Activated CD8-positive, alpha-beta memory T cell treated with anti-CD3 and anti-CD28 coated beads, Interleukin-2, amount 10 ng/mL, durations not matched to agents 7 days and 5 days (primary cell): ENCODE measurements around the gene STEAP1B. TPM values are rescaled to one million over a fixed set of nuclear protein-coding genes. Genes with fewer than 3 reads are reported as not detected.
"Not testable (repeated sequence)": the region's sequence is repeated elsewhere in the genome, so short reads cannot be mapped to it uniquely, and the experiment has no call there.

Source experiments
- ATAC-seq: fragments of 150-1000 bp; cut with Tn5 transposase; one replicate; pipeline ENCODE4 v1.10.0; 2021; ENCODE audit warnings: moderate library complexity
- CTCF ChIA-PET: fragments of 350-600 bp; sonication (Branson Sonifier 250); formaldehyde crosslinking; loops from one replicate; lab custom pipeline; 2021; ENCODE audit warnings: antibody characterized with exemption; lab: Charles Lee
- DNase-seq: peaks from one replicate; pipeline ENCODE4 v3.0.0-alpha.2; 2020
- H3K27ac Mint-ChIP-seq: one replicate; pipeline ENCODE4 v1.8.0; 2021; ENCODE audit warnings: mild to moderate bottlenecking, mixed read lengths
- H3K27me3 Mint-ChIP-seq: one replicate; pipeline ENCODE4 v1.8.0; 2021; ENCODE audit warnings: mixed read lengths
- H3K36me3 Mint-ChIP-seq: one replicate; pipeline ENCODE4 v1.8.0; 2021; ENCODE audit warnings: mild to moderate bottlenecking, mixed read lengths
- H3K4me1 Mint-ChIP-seq: one replicate; pipeline ENCODE4 v1.8.0; 2021; ENCODE audit warnings: mixed read lengths
- H3K4me3 Mint-ChIP-seq: one replicate; pipeline ENCODE4 v1.8.0; 2021; ENCODE audit warnings: mild to moderate bottlenecking, moderate library complexity, mixed read lengths
- H3K9me3 Mint-ChIP-seq: one replicate; pipeline ENCODE4 v1.8.0; 2022; ENCODE audit warnings: low read depth, mixed read lengths
- total RNA-seq, 2 experiments: library from RNA; stranded (reverse); gene quantifications; one replicate each; pipeline ENCODE4 v1.2.3, GENCODE V29; 2021

STEAP1B gene
- total RNA-seq, 2 experiments from 2014 or later = 0.37 TPM; not detected in 1

DNA sequence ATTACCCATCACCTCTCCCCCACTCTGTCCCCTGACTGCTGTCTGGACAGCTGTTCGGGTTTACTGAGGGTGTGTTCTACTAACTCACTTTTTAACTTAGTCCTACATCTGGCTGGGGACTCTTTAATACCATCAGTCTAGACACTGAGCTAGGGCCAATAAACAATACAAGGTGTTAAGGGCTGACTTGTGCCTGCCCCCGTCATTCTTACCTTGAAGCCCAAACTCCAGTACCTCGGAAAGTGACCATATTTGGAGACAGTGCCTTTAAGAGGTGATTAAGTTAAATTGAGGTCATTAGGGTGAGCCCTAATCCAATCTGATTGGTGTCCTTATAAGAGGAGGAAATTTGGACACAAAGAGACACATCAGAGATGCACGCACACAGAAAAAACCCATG, 35.7 kb downstream of the STEAP1B start:
- Mint-ChIP-seq H3K27me3 (peaks cover 19% of the 10 kb centered on the region), H3K9me3 (no peaks in the 10 kb centered on the region), H3K4me3 (no peak overlapping the region), H3K27ac (no peak overlapping the region), H3K4me1 (no peaks in the 10 kb centered on the region), H3K36me3 (no peaks in the 10 kb centered on the region)
- CTCF ChIA-PET = no interaction called here
- ATAC-seq = no peak
- DNase-seq = no peak

- CTCF ChIA-PET = interaction anchor here (0.7 to 1.3 kb wide), 2 partner anchors 8 to 20 kb away, joined by 3 to 6 read pairs; no protein-coding TSS in a partner anchor
- ATAC-seq = no peak
- H3K9me3 Mint-ChIP-seq = no peaks in the 10 kb centered on the region
- no peak overlapping the region for H3K27ac Mint-ChIP-seq
- H3K4me3 Mint-ChIP-seq = no peak overlapping the region
- DNase-seq = no peak
- H3K27me3 Mint-ChIP-seq = peaks cover 17% of the 10 kb centered on the region
- no peaks in the 10 kb centered on the region for H3K36me3 Mint-ChIP-seq
- no peaks in the 10 kb centered on the region for H3K4me1 Mint-ChIP-seq
Observed at GRCh38 chr7:22460363-22460988, 39.5 kb downstream of the STEAP1B start.

DNA sequence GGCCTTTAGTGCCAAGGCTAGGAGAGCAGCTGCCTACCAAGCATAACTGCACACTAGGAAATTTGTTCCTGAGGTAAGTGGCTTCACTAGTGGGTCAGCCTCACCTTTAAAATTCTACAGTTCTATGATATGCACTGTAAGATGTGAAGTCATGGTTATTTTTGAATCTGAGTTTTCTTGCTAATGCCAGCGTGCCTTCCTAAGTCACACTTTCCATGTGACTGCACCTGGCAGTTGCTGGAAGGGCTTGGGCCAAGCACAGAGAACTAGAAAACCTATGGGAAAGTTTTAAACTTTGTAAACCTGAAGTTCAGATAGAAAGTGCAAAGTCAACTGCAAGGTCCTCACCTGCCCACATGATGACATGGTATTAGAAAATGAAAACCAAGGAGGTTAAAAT, 42.5 kb downstream of the STEAP1B start:
- no peaks in the 10 kb centered on the region for H3K36me3 Mint-ChIP-seq
- no peak overlapping the region for H3K27ac Mint-ChIP-seq
- H3K4me1 Mint-ChIP-seq = peaks cover 5% of the 10 kb centered on the region
- no peaks in the 10 kb centered on the region for H3K9me3 Mint-ChIP-seq
- CTCF ChIA-PET = no interaction called here
- H3K27me3 Mint-ChIP-seq = peaks cover 38% of the 10 kb centered on the region
- no peak overlapping the region for H3K4me3 Mint-ChIP-seq
- no peak for ATAC-seq
- DNase-seq = no peak

GRCh38 chr7:22454446-22454845, 45.5 kb downstream of the STEAP1B start:
- peaks cover 53% of the 10 kb centered on the region for H3K27me3 Mint-ChIP-seq
- DNase-seq = no peak
- H3K27ac Mint-ChIP-seq = no peak overlapping the region
- peaks cover 2% of the 10 kb centered on the region for H3K36me3 Mint-ChIP-seq
- H3K4me1 Mint-ChIP-seq = peaks cover 5% of the 10 kb centered on the region
- CTCF ChIA-PET = interaction anchor here (0.8 kb wide), 1 partner anchor 16 kb away, joined by 3 read pairs; no protein-coding TSS in a partner anchor
- no peak for ATAC-seq
- no peak overlapping the region for H3K4me3 Mint-ChIP-seq
- H3K9me3 Mint-ChIP-seq = no peaks in the 10 kb centered on the region

- CTCF ChIA-PET = interaction anchor here (0.6 to 1.5 kb wide), 10 partner anchors 7 to 370 kb away, joined by 3 to 9 read pairs (median 4); no protein-coding TSS in a partner anchor
Observed at GRCh38 chr7:22452960-22453558, 46.9 kb downstream of the STEAP1B start.

GRCh38 chr7:22452142-22452959, 47.6 kb downstream of the STEAP1B start:
- ATAC-seq = no peak
- H3K4me1 Mint-ChIP-seq = peaks cover 15% of the 10 kb centered on the region
- H3K36me3 Mint-ChIP-seq = peaks cover 5% of the 10 kb centered on the region
- H3K27me3 Mint-ChIP-seq = peaks cover 53% of the 10 kb centered on the region
- H3K9me3 Mint-ChIP-seq = peaks cover 3% of the 10 kb centered on the region
- no peak overlapping the region for H3K4me3 Mint-ChIP-seq
- no peak overlapping the region for H3K27ac Mint-ChIP-seq
- CTCF ChIA-PET = interaction anchor here (0.6 to 1.5 kb wide), 9 partner anchors 8 to 369 kb away, joined by 3 to 9 read pairs (median 4); no protein-coding TSS in a partner anchor
- peak; percentile 60 for DNase-seq

More at GRCh38 chr7:22452960-22453558, 46.9 kb downstream of the STEAP1B start:
- Mint-ChIP-seq H3K27me3 (peaks cover 53% of the 10 kb centered on the region), H3K4me3 (no peak overlapping the region), H3K9me3 (peaks cover 3% of the 10 kb centered on the region), H3K27ac (no peak overlapping the region), H3K4me1 (peaks cover 8% of the 10 kb centered on the region), H3K36me3 (peaks cover 5% of the 10 kb centered on the region)
- DNase-seq = no peak
- ATAC-seq = no peak

GRCh38 chr7:22450013-22450412, 50.0 kb downstream of the STEAP1B start:
- CTCF ChIA-PET, ATAC-seq, H3K36me3 Mint-ChIP-seq: not testable (repeated sequence)

DNA sequence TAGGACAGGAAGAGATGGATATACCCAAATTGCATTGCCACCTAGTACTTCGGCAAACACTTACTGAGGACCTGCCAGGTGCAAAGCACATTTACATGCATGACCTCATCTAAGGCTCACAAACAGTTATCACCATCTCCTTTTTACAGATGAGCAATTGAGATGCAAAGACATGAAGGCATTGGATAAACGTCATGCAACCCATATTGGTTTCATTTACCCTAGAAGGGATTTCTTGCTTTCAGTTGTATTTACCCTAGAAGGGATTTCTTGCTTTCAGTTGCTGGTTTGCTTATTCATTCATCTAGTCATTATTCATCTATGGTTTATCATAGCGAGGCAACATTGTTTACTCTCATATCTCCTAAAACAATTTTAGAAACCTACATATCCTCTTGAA, 52.2 kb downstream of the STEAP1B start:
- peak; percentile 95 for ATAC-seq

More at GRCh38 chr7:22450013-22450412, 50.0 kb downstream of the STEAP1B start:
- H3K27ac Mint-ChIP-seq, H3K9me3 Mint-ChIP-seq, DNase-seq, H3K4me3 Mint-ChIP-seq: not testable (repeated sequence)
- Mint-ChIP-seq H3K4me1 (peaks cover 20% of the 10 kb centered on the region), H3K27me3 (peaks cover 35% of the 10 kb centered on the region)

DNA sequence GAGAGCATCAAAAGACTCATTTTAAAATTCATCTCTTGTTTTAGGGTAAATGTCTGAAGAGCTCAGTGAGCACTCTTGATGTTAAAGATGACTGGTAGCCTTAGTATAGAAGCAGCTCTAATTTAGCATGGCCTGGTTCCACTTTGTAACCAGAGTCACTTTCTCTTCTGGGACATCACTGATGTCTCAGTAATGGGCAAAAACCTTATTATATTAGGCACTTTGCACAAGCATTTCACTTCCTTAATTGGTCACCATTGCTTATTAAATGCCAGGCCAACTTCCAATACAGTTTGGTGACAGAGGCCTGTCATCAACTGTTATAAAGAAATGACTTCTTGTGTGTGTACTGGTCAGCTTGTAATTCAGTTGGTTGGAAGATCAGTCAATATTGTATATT, 53.0 kb downstream of the STEAP1B start:
- CTCF ChIA-PET = interaction anchor here (1.2 kb wide), 1 partner anchor 337 kb away, joined by 3 read pairs; no protein-coding TSS in a partner anchor
- H3K4me1 Mint-ChIP-seq = peaks cover 18% of the 10 kb centered on the region
- H3K27me3 Mint-ChIP-seq = peaks cover 13% of the 10 kb centered on the region
- no peak overlapping the region for H3K4me3 Mint-ChIP-seq
- DNase-seq (no peak), ATAC-seq (no peak)
- peaks cover 3% of the 10 kb centered on the region for H3K9me3 Mint-ChIP-seq
- H3K36me3 Mint-ChIP-seq = peaks cover 5% of the 10 kb centered on the region
- no peak overlapping the region for H3K27ac Mint-ChIP-seq

More for the DNA sequence above, 52.2 kb downstream of the STEAP1B start:
- Mint-ChIP-seq H3K27ac (no peak overlapping the region), H3K27me3 (peaks cover 20% of the 10 kb centered on the region), H3K9me3 (peaks cover 3% of the 10 kb centered on the region), H3K4me3 (no peak overlapping the region), H3K4me1 (peaks cover 21% of the 10 kb centered on the region), H3K36me3 (peaks cover 5% of the 10 kb centered on the region)
- CTCF ChIA-PET = no interaction called here
- DNase-seq = no peak

GRCh38 chr7:22445853-22446252, 54.1 kb downstream of the STEAP1B start:
- H3K4me1 Mint-ChIP-seq = peaks cover 18% of the 10 kb centered on the region
- no peak for ATAC-seq
- CTCF ChIA-PET = interaction anchor here (0.6 to 1.2 kb wide), 2 partner anchors 335 to 336 kb away, joined by 3 read pairs; no protein-coding TSS in a partner anchor
- no peak overlapping the region for H3K27ac Mint-ChIP-seq
- no peak overlapping the region for H3K4me3 Mint-ChIP-seq
- H3K9me3 Mint-ChIP-seq = peaks cover 3% of the 10 kb centered on the region
- DNase-seq = no peak
- H3K36me3 Mint-ChIP-seq = peaks cover 5% of the 10 kb centered on the region
- peaks cover 4% of the 10 kb centered on the region for H3K27me3 Mint-ChIP-seq

- H3K27me3 Mint-ChIP-seq = peaks cover 4% of the 10 kb centered on the region
- no peak for ATAC-seq
Observed at GRCh38 chr7:22445140-22445743, 54.7 kb downstream of the STEAP1B start.

GRCh38 chr7:22444181-22444971, 55.6 kb downstream of the STEAP1B start:
- peaks cover 3% of the 10 kb centered on the region for H3K36me3 Mint-ChIP-seq
- peaks cover 18% of the 10 kb centered on the region for H3K4me1 Mint-ChIP-seq
- H3K27me3 Mint-ChIP-seq = peaks cover 4% of the 10 kb centered on the region
- H3K9me3 Mint-ChIP-seq = peaks cover 3% of the 10 kb centered on the region
- DNase-seq (no peak), ATAC-seq (no peak)
- no peak overlapping the region for H3K27ac Mint-ChIP-seq
- CTCF ChIA-PET = no interaction called here
- H3K4me3 Mint-ChIP-seq = no peak overlapping the region

More at GRCh38 chr7:22445140-22445743, 54.7 kb downstream of the STEAP1B start:
- no peak overlapping the region for H3K27ac Mint-ChIP-seq
- peaks cover 18% of the 10 kb centered on the region for H3K4me1 Mint-ChIP-seq
- H3K36me3 Mint-ChIP-seq = peaks cover 5% of the 10 kb centered on the region
- H3K9me3 Mint-ChIP-seq = peaks cover 3% of the 10 kb centered on the region
- CTCF ChIA-PET = interaction anchor here (0.6 kb wide), 1 partner anchor 335 kb away, joined by 3 read pairs; no protein-coding TSS in a partner anchor
- no peak for DNase-seq
- no peak overlapping the region for H3K4me3 Mint-ChIP-seq
